ENCODE measurements around the gene LGALS7.

- no peak for TF ChIP-seq POLR2A (IDR thresholded peaks at IDR 0.05)
- TF ChIP-seq CTCF (IDR thresholded peaks at IDR 0.05): no peak
Observed at GRCh38 chr19:38728752-38729541, 44.4 kb downstream of the LGALS7 start.
